ENCODE results near the gene WNT4.
A peak's percentile ranks its signal among the peaks of the same experiment; 100 is the strongest.

The WNT4 gene

DNA sequence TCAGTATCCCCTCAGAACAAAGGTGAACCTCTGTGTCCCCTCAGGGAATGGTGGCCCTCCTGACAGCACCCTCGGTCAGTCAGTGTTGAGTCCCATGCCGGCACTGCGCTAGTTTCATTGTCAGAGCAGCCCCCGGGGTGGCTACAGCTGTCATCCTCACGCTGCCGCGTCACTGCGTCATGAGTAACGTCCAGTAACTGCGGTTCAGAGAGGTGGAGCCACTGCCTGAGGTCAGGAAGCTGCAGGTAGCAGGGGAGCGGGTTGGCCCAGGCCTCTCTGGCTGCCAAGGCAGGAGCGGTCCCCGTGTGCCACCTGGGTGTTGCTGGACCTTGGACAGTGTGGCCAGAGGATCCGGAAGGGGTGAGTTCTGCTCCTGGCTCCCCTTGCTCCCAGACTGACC lies 20.2 kb upstream of the WNT4 start:
- no peak for DNase-seq

DNA sequence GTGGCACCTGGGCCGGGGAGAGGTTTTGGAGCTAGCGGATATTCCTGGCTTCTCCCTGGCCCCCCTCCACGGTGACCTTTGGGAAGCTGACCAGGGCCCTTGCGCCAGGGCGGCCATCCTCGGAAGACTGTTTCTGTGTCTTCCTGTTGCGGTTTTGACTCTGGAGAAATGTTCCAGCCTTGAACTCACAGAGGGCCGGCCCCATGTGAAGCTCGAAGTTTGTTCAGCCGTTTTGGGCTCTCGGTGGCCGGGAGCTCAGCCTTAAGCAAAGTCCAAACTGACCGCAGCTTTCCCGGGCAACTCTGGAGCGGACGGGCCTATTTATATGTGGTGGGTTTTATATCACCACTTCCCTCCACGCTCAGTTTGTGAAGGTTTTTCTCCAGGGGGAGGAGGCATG lies 17.0 kb upstream of the WNT4 start:
- DNase-seq = no peak

DNA sequence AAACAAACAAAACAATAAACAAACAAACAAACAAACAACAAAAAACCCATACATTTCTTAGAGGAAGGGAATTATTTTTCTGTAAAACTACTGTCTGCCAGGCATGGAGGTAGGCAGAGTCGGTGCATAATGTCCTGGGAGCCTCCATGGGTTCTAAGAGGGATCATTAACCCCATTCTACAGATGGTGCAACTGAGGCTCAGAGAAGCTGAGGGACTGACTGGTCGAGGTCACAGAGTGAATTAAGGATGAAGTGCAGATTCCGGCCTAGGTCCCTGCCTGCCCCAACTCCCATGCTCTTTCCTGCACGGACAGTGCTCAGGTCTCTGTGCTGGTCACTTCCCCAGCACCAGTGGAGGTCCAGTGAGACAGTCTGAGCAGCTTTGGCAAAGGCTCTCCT lies 15.8 kb upstream of the WNT4 start:
- no peak for DNase-seq

DNA sequence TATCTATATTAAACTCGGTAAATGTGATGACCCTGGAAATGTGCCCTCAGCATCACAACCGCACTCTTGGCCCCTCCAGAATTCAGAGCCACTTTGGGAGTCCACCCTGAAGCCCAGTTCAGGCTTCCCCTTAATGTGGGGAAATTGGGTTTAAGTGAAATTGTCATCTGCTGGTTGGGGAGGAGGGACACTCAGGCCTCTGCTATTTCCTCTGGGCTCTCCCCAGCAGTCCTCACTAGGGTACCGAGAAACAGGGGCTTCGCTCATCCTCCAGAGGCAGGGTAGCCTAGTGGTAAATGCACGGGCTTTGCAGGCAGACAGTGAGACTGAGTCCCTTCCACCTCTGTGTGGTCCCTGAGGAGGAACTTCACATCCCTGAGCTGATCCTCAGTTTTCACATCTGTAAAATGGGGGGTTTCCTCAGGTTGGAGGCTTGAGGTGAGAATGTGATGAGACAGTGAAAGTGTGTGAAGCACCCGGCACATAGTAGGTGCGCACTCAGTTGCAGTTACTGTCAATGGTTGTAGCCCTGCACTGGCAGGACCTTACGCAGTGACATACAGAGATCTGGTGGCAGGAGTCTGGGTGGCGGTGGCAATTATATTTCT lies 14.6 kb upstream of the WNT4 start:
- DNase-seq = no peak

DNA sequence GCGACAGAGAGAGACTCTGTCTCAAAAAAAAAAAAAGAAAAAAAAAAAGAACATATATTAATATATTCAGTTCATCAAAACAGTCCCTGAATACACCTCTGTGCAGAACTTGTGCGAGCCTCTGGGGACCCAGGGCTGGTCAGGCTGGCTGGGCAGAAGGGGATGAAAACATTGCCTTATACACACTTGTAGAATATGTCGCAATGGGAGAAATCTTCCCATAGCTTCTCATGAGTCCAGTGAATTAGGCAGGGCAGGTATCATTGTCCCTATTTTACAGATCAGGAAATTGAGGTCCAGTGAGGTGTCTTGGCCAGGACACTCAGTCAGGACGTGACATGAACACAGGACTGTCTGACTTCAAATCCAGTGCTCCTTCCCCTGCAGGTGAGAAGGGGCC lies 12.6 kb upstream of the WNT4 start:
- no peak for DNase-seq

DNA sequence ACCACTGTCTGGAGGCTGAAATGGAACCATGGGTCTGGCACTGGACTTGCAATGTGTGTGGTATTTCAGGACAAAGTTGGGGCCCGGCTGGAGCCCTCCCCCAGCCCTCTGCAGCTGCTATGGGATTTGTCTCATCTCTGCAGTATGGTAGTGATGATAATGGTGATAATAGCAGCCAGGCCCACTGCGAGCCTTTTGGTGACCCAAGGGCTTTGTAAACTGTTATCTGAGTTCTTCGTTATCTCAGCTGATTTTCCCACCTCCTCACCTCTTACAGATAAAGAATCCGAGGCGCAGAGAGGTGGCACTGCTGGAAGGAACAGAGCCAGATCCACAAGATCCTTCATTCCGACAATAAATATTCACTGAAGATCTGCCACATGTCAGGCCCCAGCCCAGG lies 11.7 kb upstream of the WNT4 start:
- DNase-seq = no peak

DNA sequence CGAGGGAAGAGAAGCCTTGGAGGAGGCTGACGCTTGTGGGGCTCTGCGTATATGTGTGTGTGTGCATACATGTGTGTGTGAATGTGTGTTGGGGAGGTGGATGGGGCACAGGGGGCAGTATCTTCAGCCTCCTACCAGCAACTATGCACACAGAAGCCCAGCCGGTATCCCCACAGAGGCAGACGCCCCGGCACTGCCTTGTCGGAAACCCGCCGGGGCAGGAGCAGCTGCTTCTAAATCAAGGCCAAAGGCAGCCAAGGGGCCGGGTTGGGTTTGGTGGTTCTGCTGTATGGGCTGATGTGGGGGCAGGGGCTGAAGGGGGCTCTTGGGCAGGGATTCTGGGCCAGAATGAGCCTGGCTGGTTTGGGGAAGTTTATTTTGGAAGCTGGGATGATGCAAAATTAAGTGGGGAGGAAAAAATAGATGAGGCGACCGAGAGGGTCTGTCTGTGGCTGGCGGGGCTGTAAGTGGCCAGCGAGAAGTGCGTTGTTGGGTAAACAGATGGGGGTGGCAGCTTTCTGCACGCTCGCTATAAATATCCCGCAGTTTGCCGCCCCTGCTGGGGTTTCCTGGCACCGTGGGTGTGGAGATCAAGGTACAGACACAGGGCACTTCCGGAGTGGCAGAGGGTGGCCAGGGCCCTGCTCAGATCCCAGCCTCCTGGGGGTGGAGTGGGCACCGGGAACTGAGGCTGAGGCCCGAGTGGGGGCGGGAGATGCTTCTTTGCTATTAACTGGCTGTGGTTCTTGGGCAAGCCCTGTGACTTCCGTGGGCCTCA lies 11.0 kb upstream of the WNT4 start:
- no peak for DNase-seq

DNA sequence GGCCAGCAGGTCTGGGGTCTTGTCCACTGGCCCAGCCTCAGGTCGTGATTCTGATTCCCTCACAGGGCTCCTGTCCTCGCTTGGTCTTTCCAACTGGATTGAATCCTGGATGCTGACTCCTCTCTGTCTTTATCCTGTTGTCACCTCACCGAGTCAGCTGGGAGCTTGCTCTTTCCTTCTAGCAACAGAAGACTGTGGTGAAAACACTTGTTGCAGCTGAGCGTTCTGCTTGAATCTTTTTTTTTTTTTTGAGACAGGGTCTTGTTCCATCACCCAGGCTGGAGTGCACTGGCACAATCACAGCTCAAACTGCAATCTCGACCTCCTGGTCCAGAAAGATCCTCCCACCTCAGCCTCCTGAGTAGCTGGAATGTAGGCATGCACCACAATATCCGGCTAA lies 8.0 kb upstream of the WNT4 start:
- DNase-seq = no peak

DNA sequence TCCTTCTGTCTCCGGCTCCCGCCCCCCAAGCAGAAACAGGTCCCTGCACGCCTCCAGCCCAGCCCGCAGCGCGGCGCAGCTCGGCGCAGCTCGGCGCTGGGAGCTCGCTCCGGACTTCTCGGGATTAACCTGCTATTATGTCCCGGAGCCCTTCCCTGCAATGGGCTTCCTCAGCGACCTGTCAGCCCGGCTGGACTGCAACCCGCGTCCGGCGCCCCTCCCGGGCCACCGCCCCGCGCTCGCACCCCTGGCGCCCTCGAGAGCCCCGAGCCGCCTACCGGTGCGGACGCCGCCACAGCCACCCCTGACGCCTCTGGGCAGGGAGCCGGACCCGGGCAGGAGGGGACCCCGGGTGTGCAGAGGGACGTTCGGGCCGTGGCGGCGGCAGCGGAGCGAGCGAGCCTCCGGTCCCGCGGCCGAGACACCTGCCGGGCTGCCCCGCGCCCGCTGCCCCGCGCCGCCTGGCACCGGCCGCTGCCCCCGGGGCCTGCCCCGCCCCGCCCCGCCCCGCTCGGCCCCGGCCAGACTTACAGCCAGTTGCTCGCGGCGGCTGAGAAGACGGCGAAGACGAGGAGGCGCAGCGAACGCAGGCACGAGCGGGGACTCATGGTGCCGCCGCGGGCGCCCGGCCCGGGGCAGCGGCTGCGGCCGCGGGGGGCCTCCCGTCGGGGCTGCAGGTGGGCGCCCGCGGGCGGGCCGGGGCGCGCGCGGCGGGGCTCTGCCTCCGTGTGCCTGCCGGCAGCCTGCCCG lies 407 bp downstream of the WNT4 start:
- DNase-seq = no peak

DNA sequence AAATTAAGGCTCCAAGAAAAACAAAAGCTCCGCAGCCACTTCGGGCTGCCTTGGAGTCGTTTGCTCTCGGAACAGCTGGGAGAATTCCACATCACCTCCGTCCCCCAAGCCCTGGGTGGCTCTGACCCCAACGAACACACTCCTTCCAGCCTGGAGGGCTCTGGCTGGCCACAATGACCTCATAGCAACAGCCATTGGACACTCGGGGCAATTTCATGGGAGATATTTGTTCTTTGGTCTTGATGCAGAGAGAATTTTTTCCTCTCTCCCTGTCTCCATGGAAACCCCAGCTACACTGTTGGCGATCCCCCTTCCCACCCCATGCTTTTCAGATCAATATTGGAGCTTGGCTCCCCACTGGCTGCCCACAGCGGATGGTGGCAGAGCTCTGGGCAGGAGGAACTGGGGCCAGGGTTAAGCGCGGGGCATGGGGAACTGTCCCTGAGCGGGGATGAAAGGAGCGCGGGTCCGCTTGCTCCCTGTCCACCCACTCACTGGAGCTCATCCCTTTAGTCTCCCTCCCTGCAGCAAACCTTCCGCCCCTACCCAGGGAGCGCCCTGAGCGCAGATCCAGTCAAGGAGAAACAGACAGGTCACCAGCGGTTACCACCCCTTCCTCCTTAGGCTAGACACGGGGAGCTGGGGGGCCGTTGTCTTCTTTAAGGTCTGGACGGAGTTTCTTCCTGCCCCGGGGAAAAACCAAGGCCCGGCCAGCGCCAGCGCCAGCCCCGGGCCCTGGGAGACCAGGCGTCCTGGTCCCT lies 1.2 kb downstream of the WNT4 start:
- DNase-seq = no peak

DNA sequence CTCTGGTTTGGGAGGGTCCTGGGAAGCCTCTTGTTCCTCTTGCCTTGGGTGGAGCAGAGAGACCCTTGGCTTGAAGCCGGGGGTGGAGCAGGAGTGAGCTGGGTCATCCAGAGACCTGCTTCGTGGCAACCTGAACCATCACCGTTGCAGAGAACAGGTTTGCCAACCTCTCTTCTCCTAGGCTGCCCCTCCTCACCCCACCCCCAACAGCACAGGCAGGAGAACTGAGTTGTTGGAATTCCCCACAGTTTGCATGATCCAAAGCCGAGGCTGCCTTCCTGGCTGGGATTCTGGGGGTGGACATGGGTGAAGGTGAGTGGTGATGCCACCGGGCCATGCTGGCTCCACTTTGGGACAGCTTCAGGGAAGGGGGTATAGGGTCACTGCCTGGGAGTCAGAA lies 2.2 kb downstream of the WNT4 start:
- DNase-seq = no peak

DNA sequence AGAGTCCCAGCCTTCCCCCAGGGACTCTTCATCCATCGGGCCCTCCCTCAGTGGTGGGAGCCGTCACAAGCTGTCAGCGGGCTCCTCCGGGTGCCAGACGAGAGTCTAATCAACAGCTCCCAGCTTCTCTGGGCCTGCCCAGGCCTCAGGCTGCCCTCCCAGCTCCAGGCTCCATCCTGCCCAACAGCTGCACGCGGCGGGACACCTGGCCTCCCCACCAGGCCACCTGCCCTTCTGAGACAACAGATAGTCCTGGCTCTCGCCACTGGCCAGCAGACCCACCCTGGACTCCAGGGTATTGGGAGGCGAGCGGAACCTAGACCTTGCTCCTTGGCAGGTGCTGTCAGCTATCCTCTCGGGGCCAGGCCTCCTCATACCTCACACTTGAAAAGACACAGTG lies 3.1 kb downstream of the WNT4 start:
- DNase-seq = no peak

DNA sequence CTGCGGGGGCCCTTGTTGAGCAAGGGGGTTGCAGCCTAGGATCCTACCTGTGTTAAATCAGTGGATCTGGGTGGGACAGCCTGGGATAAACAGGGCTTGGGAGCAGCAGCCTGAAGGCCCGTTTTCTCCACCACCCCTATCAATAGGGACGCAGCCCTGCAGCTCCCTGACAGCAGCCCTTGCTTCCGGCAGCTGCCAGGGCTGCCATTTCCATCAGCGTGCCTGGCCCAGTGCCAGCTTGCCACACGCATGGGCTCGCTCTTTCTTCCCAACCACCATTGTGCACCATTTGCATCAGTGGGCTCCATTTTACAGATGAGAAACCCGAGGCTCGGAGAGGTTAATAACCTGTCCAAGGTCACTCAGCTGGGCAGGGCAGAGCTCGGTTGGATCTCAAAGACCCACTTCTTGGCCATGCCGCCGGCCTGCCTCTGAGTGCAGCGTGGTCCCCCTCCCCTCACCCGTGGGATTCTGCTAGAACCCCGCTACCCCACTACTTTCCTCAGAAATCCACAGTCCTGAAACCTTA lies 3.8 kb downstream of the WNT4 start:
- no peak for DNase-seq

DNA sequence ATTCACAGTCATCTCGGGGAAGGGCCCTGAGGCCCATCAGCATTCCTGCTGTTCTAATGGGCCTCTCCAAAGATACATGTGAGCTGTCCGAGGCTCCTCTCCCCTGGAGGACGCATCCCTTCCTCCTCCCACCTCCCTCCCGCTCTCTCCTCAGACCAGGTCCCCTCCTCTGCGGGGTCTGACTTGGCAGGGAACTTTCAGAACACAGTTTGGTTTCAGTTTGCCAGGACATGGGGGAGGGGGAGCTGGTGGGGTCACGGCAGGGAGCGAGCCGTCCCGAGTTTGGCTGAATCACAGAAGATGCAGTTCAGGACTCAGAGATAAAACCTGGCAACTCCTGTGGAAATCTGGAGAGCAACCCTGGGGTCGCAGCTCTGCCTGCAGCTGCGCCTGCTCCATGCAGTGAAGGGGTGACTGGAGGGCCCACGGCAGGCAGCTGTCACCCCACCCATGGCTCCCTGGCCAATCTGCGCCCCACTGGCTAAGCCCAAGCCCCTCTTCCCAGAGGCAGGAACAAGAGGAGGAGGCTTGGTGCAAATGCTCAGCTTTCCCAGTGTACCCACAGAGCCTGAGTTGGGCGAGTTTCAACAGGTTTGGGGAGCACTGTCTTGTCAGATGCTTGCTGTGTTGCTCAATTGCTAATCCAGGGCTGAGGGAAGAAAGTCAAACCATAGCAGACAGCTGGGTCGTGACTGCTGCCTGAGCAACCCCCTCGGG lies 5.7 kb downstream of the WNT4 start:
- DNase-seq = no peak

DNA sequence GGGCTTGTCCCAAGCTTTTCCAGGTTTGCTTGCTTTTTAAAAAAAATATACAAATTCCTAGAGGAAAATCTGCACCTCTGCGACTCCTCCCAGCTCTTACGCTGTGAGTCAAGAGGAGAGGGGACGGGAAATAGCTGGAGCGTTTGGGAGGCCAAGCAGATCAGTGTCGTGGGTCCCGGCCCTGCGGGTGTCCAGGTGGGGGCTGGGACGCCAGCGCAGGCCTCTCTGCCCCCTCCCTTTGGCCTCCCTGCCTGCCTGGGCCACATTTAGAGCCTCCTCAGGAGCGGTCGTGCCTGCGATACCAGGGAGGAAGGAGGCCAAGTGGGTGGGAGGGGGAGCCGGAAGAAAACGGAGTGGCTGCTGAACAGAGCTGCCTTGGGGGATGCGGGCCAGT lies 9.0 kb downstream of the WNT4 start:
- no peak for DNase-seq

DNA sequence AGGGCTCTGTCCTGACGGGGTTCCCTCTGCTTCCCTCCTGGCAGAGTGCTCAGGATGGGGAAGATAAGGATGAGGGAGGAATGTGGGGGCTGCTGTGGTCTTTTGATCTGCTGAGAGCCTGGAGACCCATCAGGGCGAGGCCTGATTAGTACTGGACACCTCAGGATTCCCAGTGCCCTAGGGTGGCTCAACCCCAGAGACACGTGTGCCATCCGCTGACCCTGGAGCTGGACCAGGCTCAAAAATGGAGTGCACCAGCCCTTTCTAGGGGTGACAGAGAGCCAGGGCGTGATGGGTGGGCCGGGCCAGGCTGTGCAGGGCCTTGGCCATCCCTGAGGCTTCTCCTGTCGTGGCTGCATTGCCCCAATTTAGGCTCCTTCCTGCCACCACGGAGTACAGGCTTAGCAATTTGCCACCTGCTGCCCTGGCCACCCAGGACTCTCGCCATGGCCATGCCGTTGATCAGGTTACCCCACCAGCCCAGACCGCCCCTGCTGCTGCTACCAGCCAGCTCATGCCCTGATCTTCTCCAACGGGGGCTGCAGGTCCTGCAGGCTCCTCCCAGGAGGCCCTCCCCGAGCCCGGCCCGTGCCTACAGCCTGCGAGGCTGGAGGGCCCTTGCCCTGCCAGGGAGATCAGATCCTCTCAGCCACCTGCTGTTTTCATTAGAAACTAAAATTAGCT lies 9.5 kb downstream of the WNT4 start:
- no peak for DNase-seq

DNA sequence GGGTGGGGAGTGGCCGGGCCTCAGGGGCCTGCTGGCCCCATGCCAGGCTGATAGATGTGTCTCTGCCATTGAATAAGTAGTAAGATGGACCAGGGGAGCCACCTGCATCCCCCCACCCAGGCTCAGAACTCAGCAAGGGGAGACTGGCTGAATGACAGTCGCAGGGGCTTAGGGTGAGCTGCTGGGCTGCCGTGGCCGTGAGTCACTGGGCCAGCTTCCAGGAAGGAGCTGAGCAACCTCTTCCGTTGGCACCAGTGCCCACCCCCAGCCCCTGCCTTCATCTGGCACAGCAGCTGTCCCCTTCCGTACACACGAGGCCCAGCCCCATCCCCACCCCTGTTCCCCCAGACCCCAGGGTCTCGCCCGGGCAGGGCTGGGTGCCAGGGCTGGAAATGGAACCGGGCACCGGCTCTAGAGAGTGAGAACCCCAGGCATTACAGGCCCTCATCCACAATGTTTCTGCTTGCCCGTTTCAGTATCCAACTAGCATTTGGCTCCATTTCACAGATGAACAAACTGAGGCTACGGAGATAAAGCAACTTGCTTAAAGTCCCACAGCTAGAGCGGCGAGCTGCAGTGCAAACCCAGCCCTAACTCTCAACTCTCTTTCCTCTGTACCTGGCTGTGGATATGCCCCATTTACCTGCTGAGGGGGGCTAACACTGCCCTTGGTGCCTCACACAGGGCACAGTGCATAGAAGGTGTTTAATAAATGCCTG lies 10.2 kb downstream of the WNT4 start:
- DNase-seq = no peak

DNA sequence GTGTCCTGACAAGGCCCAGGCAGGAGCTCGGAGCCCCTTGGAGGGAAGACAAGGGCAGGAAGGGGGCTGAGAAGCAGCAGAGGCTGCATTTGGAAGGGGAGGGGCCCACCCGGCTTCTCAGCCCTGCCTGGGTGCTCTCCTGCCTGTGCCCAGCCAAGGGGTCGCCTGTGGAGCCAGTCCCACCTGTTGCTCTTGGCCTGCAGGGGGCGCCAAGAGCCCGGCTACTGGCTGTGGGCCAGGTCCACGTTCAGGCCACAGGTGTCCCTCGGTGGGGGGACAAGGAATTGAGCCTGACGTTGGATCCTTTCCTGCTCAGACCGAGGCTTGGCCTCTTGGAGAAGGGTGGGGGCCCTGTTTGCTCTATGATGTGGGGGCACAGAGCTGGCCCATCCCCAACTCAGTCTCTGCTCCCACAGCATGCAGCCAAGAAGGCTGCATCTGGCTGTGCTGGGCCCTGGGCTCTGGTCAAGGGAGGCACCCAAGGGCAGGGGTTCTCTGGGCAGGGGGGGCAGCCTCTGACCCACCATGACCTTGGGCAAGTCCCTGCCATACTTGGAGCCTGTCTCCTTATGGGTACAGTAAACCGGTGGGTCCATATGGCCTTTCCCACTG lies 10.9 kb downstream of the WNT4 start:
- peak; percentile 44 to 50 for DNase-seq

DNA sequence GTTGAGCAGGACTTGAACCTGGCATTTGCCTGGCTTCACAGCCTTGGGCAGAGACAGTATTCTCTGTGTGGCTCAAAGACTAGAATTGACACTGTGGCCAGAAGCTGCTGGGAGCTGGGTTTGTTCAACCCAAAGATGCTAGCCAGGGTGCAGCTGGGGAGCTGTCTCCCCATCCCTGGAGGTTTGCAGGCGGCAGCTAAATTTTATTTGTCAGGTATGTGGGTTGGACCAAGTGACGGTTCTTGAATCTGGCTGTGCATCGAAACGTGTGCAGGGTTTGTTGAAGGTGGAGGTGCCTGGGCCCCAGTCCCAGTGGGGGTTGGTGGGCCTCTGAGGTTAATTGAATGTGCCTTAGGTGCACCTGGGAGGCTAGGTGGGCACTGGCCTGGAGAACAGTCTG lies 11.8 kb downstream of the WNT4 start:
- no peak for DNase-seq

DNA sequence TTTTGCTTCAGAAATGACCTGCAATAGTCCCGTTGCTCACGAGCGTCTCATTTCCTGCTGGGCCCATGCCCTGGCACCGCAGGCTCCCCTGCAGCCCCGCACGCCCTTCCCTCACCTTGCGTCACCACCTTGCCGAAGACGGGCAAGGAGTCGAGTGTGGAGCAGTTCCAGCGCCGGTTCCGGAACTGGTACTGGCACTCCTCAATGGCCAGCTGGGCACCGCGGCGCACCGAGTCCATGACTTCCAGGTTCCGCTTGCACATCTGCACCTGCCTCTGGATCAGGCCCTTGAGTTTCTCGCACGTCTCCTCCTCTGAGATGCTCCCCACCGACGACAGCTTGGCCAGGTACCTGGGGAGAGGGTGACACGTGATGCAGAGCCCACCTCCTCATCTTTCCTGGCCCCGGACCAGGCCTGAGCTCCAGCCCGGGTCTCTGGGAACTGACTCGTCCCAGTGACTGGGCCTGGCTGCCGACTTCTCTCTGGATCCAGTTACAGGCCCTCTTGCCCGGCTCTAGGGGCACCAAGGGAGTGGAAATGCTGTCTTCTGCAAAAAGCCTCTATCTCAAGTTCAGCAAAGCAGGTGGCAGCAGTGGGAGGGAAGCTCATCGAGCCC lies 13.3 kb downstream of the WNT4 start:
- DNase-seq = no peak

Measured in activated CD4-positive, alpha-beta T cell treated with anti-CD3 and anti-CD28 coated beads for 4 hours (primary cell).